H54 (cell line): ENCODE measurements around the gene NPC1.
A peak's percentile ranks its signal among the peaks of the same experiment; 100 is the strongest.

ENCODE experiments used
- DNase-seq: peaks from one replicate; pipeline ENCODE4 v3.0.0; 2011; ENCODE audit warnings: low spot score, mixed read lengths; ENCODE audit not compliant: insufficient read length
- FAIRE-seq: peaks from 3 replicates; lab custom pipeline; 2011; peaks lifted over from hg19 to GRCh38; lab: Jason Lieb, UNC
- POLR2A ChIP-seq: IDR thresholded peaks from 2 replicates; pipeline ENCODE4 v1.6.1; 2011; ENCODE audit warnings: low read depth, mild to moderate bottlenecking, low read length

NPC1 gene

GRCh38 chr18:23538870-23539269 lies 47.4 kb downstream of the NPC1 start:
- no peak for TF ChIP-seq POLR2A
- DNase-seq: no peak
- FAIRE-seq: no peak

- no peak for TF ChIP-seq POLR2A
- no peak for DNase-seq
- FAIRE-seq: no peak
Observed at GRCh38 chr18:23538001-23538400, 48.3 kb downstream of the NPC1 start.

- FAIRE-seq (no peak), DNase-seq (no peak)
- no peak for TF ChIP-seq POLR2A
Observed at GRCh38 chr18:23537274-23537673, 49.0 kb downstream of the NPC1 start.

GRCh38 chr18:23536204-23536603 lies 50.1 kb downstream of the NPC1 start:
- no peak for TF ChIP-seq POLR2A
- DNase-seq (no peak), FAIRE-seq (no peak)

- no peak for TF ChIP-seq POLR2A
- DNase-seq: no peak
- FAIRE-seq: no peak
Observed at GRCh38 chr18:23534276-23534675, 52.0 kb downstream of the NPC1 start.

- no peak for TF ChIP-seq POLR2A
- FAIRE-seq (no peak), DNase-seq (no peak)
Observed at GRCh38 chr18:23532848-23533247, 53.5 kb downstream of the NPC1 start.

- DNase-seq: no peak
- TF ChIP-seq POLR2A: no peak
- FAIRE-seq: no peak
Observed at GRCh38 chr18:23531912-23532311, 54.4 kb downstream of the NPC1 start.

- DNase-seq: no peak
- TF ChIP-seq POLR2A: no peak
- FAIRE-seq: no peak
Observed at GRCh38 chr18:23530195-23530594, 56.1 kb downstream of the NPC1 start.

GRCh38 chr18:23529604-23530003 lies 56.7 kb downstream of the NPC1 start:
- FAIRE-seq (no peak), DNase-seq (peak; percentile 20)
- no peak for TF ChIP-seq POLR2A

- DNase-seq (no peak), FAIRE-seq (no peak)
- no peak for TF ChIP-seq POLR2A
Observed at GRCh38 chr18:23528580-23529472, 57.5 kb downstream of the NPC1 start.

GRCh38 chr18:23526501-23527063 lies 59.7 kb downstream of the NPC1 start:
- no peak for FAIRE-seq
- DNase-seq: no peak
- TF ChIP-seq POLR2A: no peak

- TF ChIP-seq POLR2A: no peak
- no peak for FAIRE-seq
- DNase-seq: no peak
Observed at GRCh38 chr18:23524213-23524707, 62.0 kb downstream of the NPC1 start.

- no peak for DNase-seq
- no peak for TF ChIP-seq POLR2A
- FAIRE-seq: no peak
Observed at GRCh38 chr18:23523429-23524212, 62.7 kb downstream of the NPC1 start.

GRCh38 chr18:23521907-23522306 lies 64.4 kb downstream of the NPC1 start:
- DNase-seq (no peak), FAIRE-seq (no peak)
- TF ChIP-seq POLR2A: no peak
